Measurements from ENCODE around the gene DCDC2C. TPM values are rescaled to one million over a fixed set of nuclear protein-coding genes. Genes with fewer than 3 reads are reported as not detected.

DCDC2C gene
- polyA plus RNA-seq, 2 of the 4 experiments (the other 2 are of a cell fraction): not detected

GRCh38 chr2:3839476-3839875, 136.1 kb downstream of the DCDC2C start:
- H3K4me1 ChIP-seq: no peaks in the 10 kb centered on the region
- ATAC-seq (no peak), DNase-seq (ENCODE audit: low read depth in 1 of 2, low spot score in 1 of 2) (no peak), FAIRE-seq (no peak)
- H3K4me3 ChIP-seq: no peak overlapping the region
- H3K4me2 ChIP-seq: no peak overlapping the region
- H3K9me3 ChIP-seq: no peaks in the 10 kb centered on the region
- WGBS (ENCODE audit: missing lambda C conversion rate): 20% methylated on average over 8 of the region's 8 CpGs
- TF ChIP-seq, protein P1, sequence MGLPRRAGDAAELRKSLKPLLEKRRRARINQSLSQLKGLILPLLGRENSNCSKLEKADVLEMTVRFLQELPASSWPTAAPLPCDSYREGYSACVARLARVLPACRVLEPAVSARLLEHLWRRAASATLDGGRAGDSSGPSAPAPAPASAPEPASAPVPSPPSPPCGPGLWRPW (IDR thresholded peaks at IDR 0.05): no peak
- TF ChIP-seq CBX8 (IDR thresholded peaks at IDR 0.05) (peak; percentile 28; the same call in 1 of the 2 replicates), RNF2 (IDR thresholded peaks at IDR 0.05; ENCODE audit: borderline replicate concordance, low read depth) (peak; percentile 49; the same call in 1 of the 2 replicates)
- CTCF ChIA-PET: interaction anchor here (1.3 to 1.7 kb wide), 2 partner anchors 12 to 112 kb away, joined by 3 to 5 read pairs; no protein-coding TSS in a partner anchor
- H3K27ac ChIP-seq: no peak overlapping the region
- POLR2A ChIA-PET: no interaction called here

DNA sequence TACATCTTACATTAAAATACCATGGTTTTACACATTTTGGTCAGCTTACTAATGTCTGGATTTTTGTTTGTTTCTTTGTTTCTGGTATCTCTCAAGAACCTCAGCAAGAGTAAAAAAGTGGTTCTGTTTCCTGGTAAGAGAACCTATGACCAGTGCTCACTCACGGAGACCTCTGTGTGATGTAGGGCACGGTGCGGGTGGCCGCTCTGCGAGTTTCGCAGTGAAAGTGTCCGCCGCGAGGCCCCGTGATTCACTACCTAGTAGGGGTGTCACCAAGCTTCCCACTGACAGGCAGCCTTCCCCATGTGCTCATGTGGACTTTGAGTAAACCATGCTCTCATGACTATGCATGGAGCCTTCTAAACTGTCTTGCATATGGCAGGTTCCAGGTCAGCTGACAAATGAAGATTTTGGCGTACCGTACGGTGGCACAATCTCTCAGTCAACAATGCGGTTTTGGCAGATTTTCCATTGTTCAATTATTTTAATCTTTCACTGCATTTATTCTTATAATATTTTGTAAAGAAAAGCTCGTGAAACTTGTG, 137.3 kb downstream of the DCDC2C start:
- CTCF ChIA-PET: interaction anchor here (1.7 kb wide), 1 partner anchor 13 kb away, joined by 5 read pairs; no protein-coding TSS in a partner anchor
- Histone ChIP-seq H3K4me3 (no peak overlapping the region), H3K27ac (no peak overlapping the region), H3K4me1 (no peaks in the 10 kb centered on the region), H3K4me2 (no peak overlapping the region), H3K9me3 (no peaks in the 10 kb centered on the region)
- POLR2A ChIA-PET: no interaction called here
- TF ChIP-seq CEBPB (IDR thresholded peaks at IDR 0.05) (no peak), MYC (IDR thresholded peaks at IDR 0.05; ENCODE audit: borderline replicate concordance, low read length) (no peak), EP300 (IDR thresholded peaks at IDR 0.05) (no peak), KDM5A (IDR thresholded peaks at IDR 0.05) (no peak), SMC3 (IDR thresholded peaks at IDR 0.05) (no peak), EHF (CRISPR knock-in tag; IDR thresholded peaks at IDR 0.05) (no peak), FOSL2 (IDR thresholded peaks at IDR 0.05) (no peak), FOSL2 (CRISPR knock-in tag; IDR thresholded peaks at IDR 0.05) (no peak), ZC3H11A (IDR thresholded peaks at IDR 0.05) (no peak), USF2 (IDR thresholded peaks at IDR 0.05) (no peak), TFCP2L1 (CRISPR knock-in tag; IDR thresholded peaks at IDR 0.05) (no peak)
- TF ChIP-seq, protein P2, sequence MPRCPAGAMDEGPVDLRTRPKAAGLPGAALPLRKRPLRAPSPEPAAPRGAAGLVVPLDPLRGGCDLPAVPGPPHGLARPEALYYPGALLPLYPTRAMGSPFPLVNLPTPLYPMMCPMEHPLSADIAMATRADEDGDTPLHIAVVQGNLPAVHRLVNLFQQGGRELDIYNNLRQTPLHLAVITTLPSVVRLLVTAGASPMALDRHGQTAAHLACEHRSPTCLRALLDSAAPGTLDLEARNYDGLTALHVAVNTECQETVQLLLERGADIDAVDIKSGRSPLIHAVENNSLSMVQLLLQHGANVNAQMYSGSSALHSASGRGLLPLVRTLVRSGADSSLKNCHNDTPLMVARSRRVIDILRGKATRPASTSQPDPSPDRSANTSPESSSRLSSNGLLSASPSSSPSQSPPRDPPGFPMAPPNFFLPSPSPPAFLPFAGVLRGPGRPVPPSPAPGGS (IDR thresholded peaks at IDR 0.05): no peak
- WGBS (ENCODE audit: missing lambda C conversion rate): 57% methylated on average over 15 of the region's 15 CpGs
- FAIRE-seq: no peak
- no peak for DNase-seq (ENCODE audit: low read depth in 1 of 2, low spot score in 1 of 2)
- ATAC-seq: no peak

DNA sequence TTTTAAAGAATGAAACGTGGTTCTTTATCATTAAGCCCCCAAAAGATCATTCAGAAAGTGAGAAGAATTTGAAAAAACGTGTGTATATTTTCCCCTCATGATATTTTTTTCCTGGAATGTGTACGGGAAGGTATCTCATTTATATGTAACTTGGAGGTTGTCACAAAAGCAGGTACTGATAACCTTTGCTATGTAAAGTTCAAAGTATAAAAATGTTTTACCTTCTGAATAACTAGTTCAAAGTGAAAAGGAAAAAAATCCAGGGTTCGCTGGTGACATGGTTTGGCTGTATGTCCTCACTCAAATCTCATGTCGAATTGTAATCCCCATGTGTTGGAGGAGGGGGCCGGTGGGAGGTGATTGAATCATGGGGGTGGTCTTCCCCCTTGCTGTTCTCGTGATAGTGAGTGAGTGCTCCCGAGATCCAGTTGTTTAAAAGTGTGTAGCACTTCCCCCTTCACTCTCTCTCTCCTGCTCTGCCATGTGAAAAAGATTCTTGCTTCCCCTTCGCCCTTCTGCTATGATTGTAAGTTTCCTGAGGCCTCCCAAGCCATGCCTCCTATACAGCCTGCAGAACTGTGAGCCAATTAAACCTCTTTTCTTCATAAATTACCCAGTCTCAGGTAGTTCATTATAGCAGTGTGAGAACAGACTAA, 144.2 kb downstream of the DCDC2C start:
- POLR2A ChIA-PET: no interaction called here
- CTCF ChIA-PET: interaction anchor here (1.0 kb wide), 1 partner anchor 20 kb away, joined by 3 read pairs; no protein-coding TSS in a partner anchor
- FAIRE-seq (no peak), ATAC-seq (no peak), DNase-seq (ENCODE audit: low read depth in 1 of 2, low spot score in 1 of 2) (no peak)
- Histone ChIP-seq H3K4me1 (no peaks in the 10 kb centered on the region), H3K27ac (no peak overlapping the region), H3K9me3 (peaks cover 2% of the 10 kb centered on the region; the same call in 1 of the 3 replicates), H3K4me2 (no peak overlapping the region), H3K4me3 (no peak overlapping the region)
- 6% methylated on average over 9 of the region's 9 CpGs for WGBS (ENCODE audit: missing lambda C conversion rate)
- TF ChIP-seq HOXB5 (CRISPR knock-in tag; IDR thresholded peaks at IDR 0.05) (no peak), FOSL2 (IDR thresholded peaks at IDR 0.05) (no peak), FOSL2 (CRISPR knock-in tag; IDR thresholded peaks at IDR 0.05) (no peak), HDAC2 (IDR thresholded peaks at IDR 0.05) (no peak), ZC3H11A (IDR thresholded peaks at IDR 0.05) (no peak), EHF (CRISPR knock-in tag; IDR thresholded peaks at IDR 0.05) (no peak), JUN (IDR thresholded peaks at IDR 0.05) (no peak)

DNA sequence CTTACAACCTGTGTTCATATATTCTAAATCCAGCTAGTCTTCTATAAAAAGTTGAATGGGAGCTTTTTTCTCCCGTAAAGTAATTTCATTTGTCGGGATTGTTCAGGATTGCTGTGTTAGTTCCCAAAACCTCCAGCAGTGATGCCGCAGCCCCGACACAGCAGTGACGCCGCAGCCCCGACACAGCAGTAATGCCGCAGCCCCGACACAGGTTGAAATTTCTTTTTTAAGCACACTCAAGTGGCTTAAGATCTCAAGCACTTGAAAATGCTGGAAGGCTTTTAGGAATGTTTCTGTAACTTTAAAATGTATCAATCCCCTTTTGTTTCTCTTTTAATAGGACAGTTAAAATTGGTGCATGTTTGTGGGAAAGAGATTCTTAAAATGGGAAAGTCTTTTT, 145.4 kb downstream of the DCDC2C start:
- H3K4me1 ChIP-seq: no peaks in the 10 kb centered on the region
- FAIRE-seq (no peak), ATAC-seq (no peak), DNase-seq (ENCODE audit: low read depth in 1 of 2, low spot score in 1 of 2) (no peak)
- no peak overlapping the region for H3K4me3 ChIP-seq
- ChIA-PET CTCF (interaction anchor here (1.0 kb wide), 1 partner anchor 22 kb away, joined by 3 read pairs; no protein-coding TSS in a partner anchor), POLR2A (no interaction called here)
- H3K27ac ChIP-seq: no peak overlapping the region
- peaks cover 7% of the 10 kb centered on the region for H3K9me3 ChIP-seq
- no peak overlapping the region for H3K4me2 ChIP-seq
- TF ChIP-seq KDM5A (IDR thresholded peaks at IDR 0.05) (no peak), GATA3 (IDR thresholded peaks at IDR 0.05; ENCODE audit: borderline replicate concordance) (no peak)
- TF ChIP-seq, protein P3, sequence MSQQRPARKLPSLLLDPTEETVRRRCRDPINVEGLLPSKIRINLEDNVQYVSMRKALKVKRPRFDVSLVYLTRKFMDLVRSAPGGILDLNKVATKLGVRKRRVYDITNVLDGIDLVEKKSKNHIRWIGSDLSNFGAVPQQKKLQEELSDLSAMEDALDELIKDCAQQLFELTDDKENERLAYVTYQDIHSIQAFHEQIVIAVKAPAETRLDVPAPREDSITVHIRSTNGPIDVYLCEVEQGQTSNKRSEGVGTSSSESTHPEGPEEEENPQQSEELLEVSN (IDR thresholded peaks at IDR 0.05; ENCODE audit: borderline replicate concordance, low read depth): no peak
- 40% methylated on average over 9 of the region's 9 CpGs for WGBS (ENCODE audit: missing lambda C conversion rate)

Data from A549 (cell line).